HFFc6 (cell line): ENCODE measurements around the gene NCAM1. TPM values are rescaled to one million over a fixed set of nuclear protein-coding genes. Genes with fewer than 3 reads are reported as not detected.

Experiments used
- DNase-seq: peaks from one replicate; pipeline ENCODE4 v3.0.0-alpha.2; 2018
- H3K27ac Mint-ChIP-seq: 2 replicates; pipeline ENCODE4 v1.8.0; 2020; ENCODE audit warnings: mild to moderate bottlenecking, mixed read lengths
- H3K27me3 Mint-ChIP-seq: 2 replicates; pipeline ENCODE4 v1.8.0; 2021; ENCODE audit warnings: mild to moderate bottlenecking, moderate library complexity, mixed read lengths; ENCODE audit not compliant: insufficient read depth
- H3K36me3 Mint-ChIP-seq: 2 replicates; pipeline ENCODE4 v1.8.0; 2021; ENCODE audit warnings: low read depth, mixed read lengths
- H3K4me1 Mint-ChIP-seq: 2 replicates; pipeline ENCODE4 v1.8.0; 2020; ENCODE audit warnings: low read depth, mixed read lengths
- H3K4me3 Mint-ChIP-seq: 2 replicates; pipeline ENCODE4 v1.8.0; 2020; ENCODE audit warnings: mild to moderate bottlenecking, moderate library complexity, mixed read lengths
- H3K9me3 Mint-ChIP-seq: 2 replicates; pipeline ENCODE4 v1.8.0; 2020; ENCODE audit warnings: mild to moderate bottlenecking, mixed read lengths
- total RNA-seq, 6 experiments: library from RNA; stranded (reverse); fragmentation: NEBNext Ultra II Directional; extraction: Animal tissue kit (Norgen Biotek cat#: 25700); gene quantifications; 2 replicates in 1 of 6; 3 replicates in 5 of 6; pipeline ENCODE4 v1.2.3, GENCODE V29; 2021
- TF ChIP-seq, protein P1 (sequence below): fragments of 200-600 bp; sonication (generic); IDR thresholded peaks from 2 replicates; pipeline ENCODE4 v1.5.0; 2021; ENCODE audit warnings: antibody characterized with exemption, mild to moderate bottlenecking

Gene NCAM1
- total RNA-seq, 6 experiments from 2014 or later = 0.20 TPM; not detected in 5

GRCh38 chr11:113073290-113073953 is 112.2 kb downstream of the NCAM1 start:
- TF ChIP-seq, protein P1, sequence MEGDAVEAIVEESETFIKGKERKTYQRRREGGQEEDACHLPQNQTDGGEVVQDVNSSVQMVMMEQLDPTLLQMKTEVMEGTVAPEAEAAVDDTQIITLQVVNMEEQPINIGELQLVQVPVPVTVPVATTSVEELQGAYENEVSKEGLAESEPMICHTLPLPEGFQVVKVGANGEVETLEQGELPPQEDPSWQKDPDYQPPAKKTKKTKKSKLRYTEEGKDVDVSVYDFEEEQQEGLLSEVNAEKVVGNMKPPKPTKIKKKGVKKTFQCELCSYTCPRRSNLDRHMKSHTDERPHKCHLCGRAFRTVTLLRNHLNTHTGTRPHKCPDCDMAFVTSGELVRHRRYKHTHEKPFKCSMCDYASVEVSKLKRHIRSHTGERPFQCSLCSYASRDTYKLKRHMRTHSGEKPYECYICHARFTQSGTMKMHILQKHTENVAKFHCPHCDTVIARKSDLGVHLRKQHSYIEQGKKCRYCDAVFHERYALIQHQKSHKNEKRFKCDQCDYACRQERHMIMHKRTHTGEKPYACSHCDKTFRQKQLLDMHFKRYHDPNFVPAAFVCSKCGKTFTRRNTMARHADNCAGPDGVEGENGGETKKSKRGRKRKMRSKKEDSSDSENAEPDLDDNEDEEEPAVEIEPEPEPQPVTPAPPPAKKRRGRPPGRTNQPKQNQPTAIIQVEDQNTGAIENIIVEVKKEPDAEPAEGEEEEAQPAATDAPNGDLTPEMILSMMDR = no peak
- H3K4me3 Mint-ChIP-seq = no peak overlapping the region
- no peaks in the 10 kb centered on the region for H3K4me1 Mint-ChIP-seq
- H3K36me3 Mint-ChIP-seq = no peaks in the 10 kb centered on the region
- no peak for DNase-seq
- no peaks in the 10 kb centered on the region; the same call in 1 of the 2 replicates for H3K27me3 Mint-ChIP-seq
- no peak overlapping the region for H3K27ac Mint-ChIP-seq
- H3K9me3 Mint-ChIP-seq = peaks cover 17% of the 10 kb centered on the region

GRCh38 chr11:113075586-113076095 is 114.4 kb downstream of the NCAM1 start:
- Mint-ChIP-seq H3K27ac (no peak overlapping the region), H3K4me3 (no peak overlapping the region), H3K4me1 (no peaks in the 10 kb centered on the region), H3K36me3 (no peaks in the 10 kb centered on the region), H3K9me3 (peaks cover 27% of the 10 kb centered on the region), H3K27me3 (no peaks in the 10 kb centered on the region; the same call in 1 of the 2 replicates)
- TF ChIP-seq, protein P1 = no peak
- DNase-seq = no peak

GRCh38 chr11:113077379-113077778 is 116.2 kb downstream of the NCAM1 start:
- H3K4me3 Mint-ChIP-seq = no peak overlapping the region
- no peak overlapping the region for H3K27ac Mint-ChIP-seq
- peaks cover 28% of the 10 kb centered on the region for H3K9me3 Mint-ChIP-seq
- TF ChIP-seq, protein P1 = no peak
- DNase-seq = no peak
- H3K4me1 Mint-ChIP-seq = no peaks in the 10 kb centered on the region
- H3K27me3 Mint-ChIP-seq = no peaks in the 10 kb centered on the region; the same call in 1 of the 2 replicates
- H3K36me3 Mint-ChIP-seq = no peaks in the 10 kb centered on the region

DNA sequence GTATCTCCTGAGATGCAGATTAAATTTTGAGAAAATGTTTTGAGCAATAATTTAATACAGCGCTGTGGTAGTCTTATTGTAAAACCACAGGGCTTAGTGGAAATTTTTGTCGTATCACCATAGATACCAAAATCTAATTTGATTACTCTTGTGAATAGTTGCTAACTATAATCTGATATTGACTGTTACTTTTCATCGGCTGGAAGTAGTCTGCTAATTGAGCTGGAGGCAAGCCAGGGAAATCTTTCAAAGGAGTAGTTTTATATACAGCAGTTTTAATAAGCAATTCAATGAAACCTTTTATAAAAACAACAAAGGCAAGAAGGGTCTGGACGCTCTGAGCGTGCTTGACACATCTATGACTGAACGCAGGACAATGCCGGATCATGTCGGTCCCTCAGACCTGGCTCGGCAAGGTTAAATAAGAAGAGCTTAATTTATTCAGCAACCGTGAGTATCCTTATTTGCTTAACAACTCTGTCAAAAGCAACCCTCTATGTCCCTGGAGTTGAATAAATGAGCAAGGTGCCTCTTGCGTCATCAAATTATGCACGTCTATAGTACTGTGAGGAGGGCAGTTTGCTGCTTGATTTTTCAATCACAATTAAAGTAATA is 121.2 kb downstream of the NCAM1 start:
- peaks cover 41% of the 10 kb centered on the region for H3K9me3 Mint-ChIP-seq
- no peak overlapping the region for H3K4me3 Mint-ChIP-seq
- TF ChIP-seq, protein P1 = no peak
- no peak for DNase-seq
- no peaks in the 10 kb centered on the region for H3K36me3 Mint-ChIP-seq
- no peaks in the 10 kb centered on the region for H3K27me3 Mint-ChIP-seq
- no peaks in the 10 kb centered on the region for H3K4me1 Mint-ChIP-seq
- no peak overlapping the region for H3K27ac Mint-ChIP-seq

DNA sequence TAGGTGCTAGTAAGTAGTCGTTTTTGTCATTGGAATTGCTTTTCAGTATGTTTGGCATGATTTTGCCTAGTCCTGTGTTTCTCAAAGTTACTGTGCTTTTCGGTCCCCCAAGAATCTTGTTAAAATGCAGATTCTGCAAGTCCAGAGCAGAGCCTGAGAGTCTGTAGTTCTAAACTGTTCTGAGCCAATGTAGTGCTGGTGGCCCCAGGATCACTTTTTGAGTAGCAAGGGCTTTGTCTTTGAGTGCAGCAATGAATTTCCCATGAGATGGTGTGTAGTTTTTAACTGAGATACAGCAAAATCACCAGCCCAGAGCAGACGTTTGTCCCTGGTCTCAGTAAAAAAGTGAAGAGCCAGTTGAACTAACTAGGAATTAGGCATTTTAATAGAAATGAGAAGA is 122.4 kb downstream of the NCAM1 start:
- H3K36me3 Mint-ChIP-seq = no peaks in the 10 kb centered on the region
- TF ChIP-seq, protein P1 = no peak
- no peaks in the 10 kb centered on the region for H3K4me1 Mint-ChIP-seq
- H3K27ac Mint-ChIP-seq = no peak overlapping the region
- no peak for DNase-seq
- peaks cover 38% of the 10 kb centered on the region for H3K9me3 Mint-ChIP-seq
- no peaks in the 10 kb centered on the region for H3K27me3 Mint-ChIP-seq
- H3K4me3 Mint-ChIP-seq = no peak overlapping the region
